ENCODE measurements around the gene MYCN. TPM values are rescaled to one million over a fixed set of nuclear protein-coding genes. Genes with fewer than 3 reads are reported as not detected.

MYCN gene
- total and polyA plus RNA-seq, 2 donors (not counting 3 experiments of a cell fraction or from before 2014, with no cell fraction given): 0.47 to 6.8 TPM

DNA sequence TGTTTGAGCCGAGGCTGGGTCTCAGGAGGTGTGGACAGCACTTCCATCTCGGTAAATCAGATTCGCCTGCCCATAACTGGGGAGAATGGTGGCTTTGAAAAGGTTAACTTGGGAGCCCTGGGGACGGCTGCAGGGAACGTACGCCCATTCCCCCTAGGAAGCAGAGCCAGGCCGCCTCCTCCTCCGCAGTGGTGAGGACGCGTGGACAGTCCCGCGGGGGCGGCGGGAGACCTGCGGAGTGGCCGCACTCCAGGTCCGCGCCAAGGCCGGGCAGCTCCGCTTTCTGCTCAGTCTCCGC, 845 bp upstream of the MYCN start:
- H3K9me1 ChIP-seq (replicated peaks; ENCODE audit: control insufficient read depth, extremely low read depth, insufficient read depth, low read length): no peaks in the 10 kb centered on the region
- DNase-seq (ENCODE audit: low read depth, low spot score): no peak
- peak overlapping the region; percentile 34 for H3K4me2 ChIP-seq (ENCODE audit: insufficient read depth, low read length)
- H3K36me3 ChIP-seq (ENCODE audit: control insufficient read depth in 2 of 2, extremely low read depth in 1 of 2, insufficient read depth in 2 of 2, low read length in 2 of 2): no peaks in the 10 kb centered on the region
- no peak overlapping the region for H3K4me3 ChIP-seq (replicated peaks in 1 of 3; ENCODE audit: insufficient read depth in 1 of 3, low read depth in 1 of 3, low read length in 3 of 3)
- no peak overlapping the region for H2AFZ ChIP-seq (ENCODE audit: low read depth, low read length)
- H3K27ac ChIP-seq (ENCODE audit: insufficient read depth, low read depth, low read length): no peak overlapping the region
- no peaks in the 10 kb centered on the region for H3K79me2 ChIP-seq (ENCODE audit: control insufficient read depth, insufficient read depth, low read length)
- no peaks in the 10 kb centered on the region for H3K9me3 ChIP-seq (replicated peaks; ENCODE audit: control insufficient read depth, insufficient read depth, low read length)
- dilution Hi-C loops (cut with MboI; ENCODE audit: extremely low pct_ligation_motif_present, low sequenced_read_pairs) (no loop called here), intact Hi-C loops (cut with micrococcal nuclease) (loop anchor here (1.0 to 2.0 kb wide), 4 partner anchors 231 to 669 kb away; no protein-coding TSS in a partner anchor)
- ChIA-PET POLR2A (no interaction called here), CTCF (interaction anchor here (0.7 to 2.0 kb wide), 21 partner anchors 9 to 817 kb away, joined by 3 to 14 read pairs (median 4); no protein-coding TSS in a partner anchor)
- BruUV-seq (replicated peaks): no TSS peak
- TF ChIP-seq, protein P1, sequence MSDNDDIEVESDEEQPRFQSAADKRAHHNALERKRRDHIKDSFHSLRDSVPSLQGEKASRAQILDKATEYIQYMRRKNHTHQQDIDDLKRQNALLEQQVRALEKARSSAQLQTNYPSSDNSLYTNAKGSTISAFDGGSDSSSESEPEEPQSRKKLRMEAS (IDR thresholded peaks at IDR 0.05; ENCODE audit: insufficient read depth, insufficient read length): no peak
- TF ChIP-seq, protein P2, sequence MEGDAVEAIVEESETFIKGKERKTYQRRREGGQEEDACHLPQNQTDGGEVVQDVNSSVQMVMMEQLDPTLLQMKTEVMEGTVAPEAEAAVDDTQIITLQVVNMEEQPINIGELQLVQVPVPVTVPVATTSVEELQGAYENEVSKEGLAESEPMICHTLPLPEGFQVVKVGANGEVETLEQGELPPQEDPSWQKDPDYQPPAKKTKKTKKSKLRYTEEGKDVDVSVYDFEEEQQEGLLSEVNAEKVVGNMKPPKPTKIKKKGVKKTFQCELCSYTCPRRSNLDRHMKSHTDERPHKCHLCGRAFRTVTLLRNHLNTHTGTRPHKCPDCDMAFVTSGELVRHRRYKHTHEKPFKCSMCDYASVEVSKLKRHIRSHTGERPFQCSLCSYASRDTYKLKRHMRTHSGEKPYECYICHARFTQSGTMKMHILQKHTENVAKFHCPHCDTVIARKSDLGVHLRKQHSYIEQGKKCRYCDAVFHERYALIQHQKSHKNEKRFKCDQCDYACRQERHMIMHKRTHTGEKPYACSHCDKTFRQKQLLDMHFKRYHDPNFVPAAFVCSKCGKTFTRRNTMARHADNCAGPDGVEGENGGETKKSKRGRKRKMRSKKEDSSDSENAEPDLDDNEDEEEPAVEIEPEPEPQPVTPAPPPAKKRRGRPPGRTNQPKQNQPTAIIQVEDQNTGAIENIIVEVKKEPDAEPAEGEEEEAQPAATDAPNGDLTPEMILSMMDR (IDR thresholded peaks at IDR 0.05; ENCODE audit: extremely low read depth in 1 of 2, insufficient read depth in 1 of 2, low read depth in 1 of 2, low read length in 2 of 2): peak; percentile 55 to 75
- TF ChIP-seq MYC (IDR thresholded peaks at IDR 0.05; ENCODE audit: low read depth, low read length): no peak
- no peak overlapping the region for H3K9ac ChIP-seq (replicated peaks; ENCODE audit: extremely low read depth, insufficient read depth, low read length)
- H3K27me3 ChIP-seq (ENCODE audit: control insufficient read depth in 2 of 2, insufficient read depth in 2 of 2, low read length in 2 of 2): peaks cover 42 to 57% of the 10 kb centered on the region in 2 experiments
- no peaks in the 10 kb centered on the region for H4K20me1 ChIP-seq (replicated peaks; ENCODE audit: control insufficient read depth, extremely low read depth, insufficient read depth, low read length)
- H3K4me1 ChIP-seq (ENCODE audit: control insufficient read depth, extremely low read depth, insufficient read depth, low read length): peaks cover 13% of the 10 kb centered on the region
- FAIRE-seq: peak; percentile 44

GRCh38 chr2:15940661-15941480, 521 bp downstream of the MYCN start:
- Histone ChIP-seq H3K9me1 (replicated peaks; ENCODE audit: control insufficient read depth, extremely low read depth, insufficient read depth, low read length) (no peaks in the 10 kb centered on the region), H3K4me2 (ENCODE audit: insufficient read depth, low read length) (no peak overlapping the region), H4K20me1 (replicated peaks; ENCODE audit: control insufficient read depth, extremely low read depth, insufficient read depth, low read length) (no peaks in the 10 kb centered on the region), H3K27ac (ENCODE audit: insufficient read depth, low read depth, low read length) (no peak overlapping the region), H3K4me1 (ENCODE audit: control insufficient read depth, extremely low read depth, insufficient read depth, low read length) (peaks cover 13% of the 10 kb centered on the region), H3K36me3 (ENCODE audit: control insufficient read depth in 2 of 2, extremely low read depth in 1 of 2, insufficient read depth in 2 of 2, low read length in 2 of 2) (no peaks in the 10 kb centered on the region), H3K4me3 (replicated peaks in 1 of 3; ENCODE audit: insufficient read depth in 1 of 3, low read depth in 1 of 3, low read length in 3 of 3) (peak overlapping the region in 2 of 3 experiments; percentile 2 to 47), H3K79me2 (ENCODE audit: control insufficient read depth, insufficient read depth, low read length) (no peaks in the 10 kb centered on the region), H3K9me3 (replicated peaks; ENCODE audit: control insufficient read depth, insufficient read depth, low read length) (no peaks in the 10 kb centered on the region), H3K9ac (replicated peaks; ENCODE audit: extremely low read depth, insufficient read depth, low read length) (no peak overlapping the region), H2AFZ (ENCODE audit: low read depth, low read length) (no peak overlapping the region), H3K27me3 (ENCODE audit: control insufficient read depth in 2 of 2, insufficient read depth in 2 of 2, low read length in 2 of 2) (peaks cover 42 to 57% of the 10 kb centered on the region in 2 experiments)
- POLR2A ChIA-PET: no interaction called here
- CTCF ChIA-PET: interaction anchor here (1.3 to 2.0 kb wide), 4 partner anchors 24 to 668 kb away, joined by 4 to 9 read pairs (median 6); no protein-coding TSS in a partner anchor
- dilution Hi-C loops (cut with MboI; ENCODE audit: extremely low pct_ligation_motif_present, low sequenced_read_pairs) (no loop called here), intact Hi-C loops (cut with micrococcal nuclease) (loop anchor here (2.0 to 5.0 kb wide), 2 partner anchors 189 to 568 kb away; no protein-coding TSS in a partner anchor)
- no peak for TF ChIP-seq GATA2 (IDR thresholded peaks at IDR 0.05; ENCODE audit: insufficient read depth, insufficient read length, low read depth, low read length)
- TF ChIP-seq, protein P2 (IDR thresholded peaks at IDR 0.05; ENCODE audit: extremely low read depth in 1 of 2, insufficient read depth in 1 of 2, low read depth in 1 of 2, low read length in 2 of 2): no peak
- TF ChIP-seq POLR2A (IDR thresholded peaks at IDR 0.05; ENCODE audit: low read depth, low read length): no peak
- no peak for TF ChIP-seq JUN (IDR thresholded peaks at IDR 0.05; ENCODE audit: borderline replicate concordance, insufficient read depth, insufficient read length, low read depth)
- TF ChIP-seq EZH2 (IDR thresholded peaks at IDR 0.05; ENCODE audit: borderline replicate concordance, low read depth, low read length, severe bottlenecking): peak; percentile 94
- DNase-seq (ENCODE audit: low read depth, low spot score) (peak; percentile 11), FAIRE-seq (no peak)
- no TSS peak for BruUV-seq (replicated peaks)

Data from endothelial cell of umbilical vein (primary cell).